Measurements from ENCODE around the gene STXBP2.

- TF ChIP-seq MAX (IDR thresholded peaks at IDR 0.05), result no peak
- TF ChIP-seq YY1 (IDR thresholded peaks at IDR 0.05; ENCODE audit: low read depth), result no peak
- no peak for TF ChIP-seq EP300 (IDR thresholded peaks at IDR 0.05; ENCODE audit: borderline replicate concordance)
- TF ChIP-seq RAD21 (IDR thresholded peaks at IDR 0.05; ENCODE audit: low read depth), result no peak
- no peak for TF ChIP-seq REST (IDR thresholded peaks at IDR 0.05; ENCODE audit: low read depth)
- TF ChIP-seq FOXM1 (IDR thresholded peaks at IDR 0.05; ENCODE audit: borderline replicate concordance, low read depth), result no peak
- no peak for TF ChIP-seq CEBPB (IDR thresholded peaks at IDR 0.05)
- TF ChIP-seq ZBTB7A (IDR thresholded peaks at IDR 0.05; ENCODE audit: low read depth), result no peak
- no peak for TF ChIP-seq EGR1 (IDR thresholded peaks at IDR 0.05)
Observed at GRCh38 chr19:7618348-7618747, 18.6 kb upstream of the STXBP2 start.
